MCF 10A (cell line): Measurements from ENCODE around the gene IFFO2. TPM values are rescaled to one million over a fixed set of nuclear protein-coding genes. Genes with fewer than 3 reads are reported as not detected.

Experiments used
- BruUV-seq: library from RNA; stranded (reverse); fragments of 400-500 nt; replicated peaks from 2 replicates; lab custom pipeline; 2021; lab: Mats Ljungman, UMichigan
- CTCF ChIA-PET: fragments of 300-600 bp; sonication (Branson Sonifier 250); formaldehyde crosslinking; extraction: SDS; loops from one replicate; lab custom pipeline; 2021; ENCODE audit warnings: antibody characterized with exemption, inconsistent platforms; lab: Yijun Ruan, JAX
- POLR2A ChIA-PET: fragments of 300-600, 350-650 bp; sonication (Branson Sonifier 250); formaldehyde crosslinking; extraction: SDS; loops from one replicate; lab custom pipeline; 2020; ENCODE audit warnings: antibody characterized with exemption, inconsistent platforms; lab: Yijun Ruan, JAX
- DNase-seq: peaks from one replicate; pipeline ENCODE4 v3.0.0-alpha.2; 2018; ENCODE audit not compliant: unreplicated experiment
- H3K27ac Mint-ChIP-seq: one replicate; pipeline ENCODE4 v1.8.0; 2022; ENCODE audit warnings: mild to moderate bottlenecking, low read depth, mixed read lengths; ENCODE audit not compliant: unreplicated experiment
- H3K27me3 Mint-ChIP-seq: one replicate; pipeline ENCODE4 v1.8.0; 2022; ENCODE audit warnings: mixed read lengths; ENCODE audit not compliant: insufficient read depth, unreplicated experiment
- H3K36me3 Mint-ChIP-seq: one replicate; pipeline ENCODE4 v1.8.0; 2022; ENCODE audit warnings: mild to moderate bottlenecking, moderate library complexity, mixed read lengths; ENCODE audit not compliant: insufficient read depth, unreplicated experiment
- H3K4me1 Mint-ChIP-seq: one replicate; pipeline ENCODE4 v1.8.0; 2022; ENCODE audit warnings: mixed read lengths; ENCODE audit not compliant: insufficient read depth, unreplicated experiment
- H3K4me3 Mint-ChIP-seq: one replicate; pipeline ENCODE4 v1.8.0; 2022; ENCODE audit warnings: mild to moderate bottlenecking, moderate library complexity, mixed read lengths; ENCODE audit not compliant: unreplicated experiment
- H3K9me3 Mint-ChIP-seq: one replicate; pipeline ENCODE4 v1.8.0; 2022; ENCODE audit warnings: mixed read lengths; ENCODE audit not compliant: unreplicated experiment
- CTCF ChIP-seq: fragments of 200-600 bp; IDR thresholded peaks from one replicate; pipeline ENCODE4 v1.8.0; 2022; ENCODE audit warnings: antibody characterized with exemption, mild to moderate bottlenecking; ENCODE audit not compliant: unreplicated experiment
- intact Hi-C: fragments of 100-400 bp; cut with micrococcal nuclease; formaldehyde crosslinking; loops from 2 replicates; pipeline ENCODE4 v1.14.1; 2022
- total RNA-seq: library from RNA; stranded (reverse); gene quantifications from 2 replicates; pipeline ENCODE4 v1.2.3, GENCODE V29; 2022

IFFO2 gene
- total RNA-seq, 1 experiment from 2014 or later: 21.0 TPM

- Mint-ChIP-seq H3K27me3 (no peaks in the 10 kb centered on the region), H3K9me3 (no peaks in the 10 kb centered on the region), H3K4me3 (no peak overlapping the region), H3K27ac (no peak overlapping the region), H3K4me1 (no peaks in the 10 kb centered on the region), H3K36me3 (peaks cover 51% of the 10 kb centered on the region)
- ChIA-PET POLR2A (interaction anchor here (0.9 to 1.9 kb wide), 6 partner anchors 10 to 162 kb away, joined by 3 to 15 read pairs (median 4); partner anchors contain the start of gene ALDH4A1), CTCF (interaction anchor here (0.6 to 5.1 kb wide), 24 partner anchors 8 to 471 kb away, joined by 3 to 31 read pairs (median 6); partner anchors contain the start of gene ALDH4A1)
- no TSS peak for BruUV-seq
- no peak for DNase-seq
- intact Hi-C loops: loop anchor here (2.0 kb wide), 1 partner anchor 162 kb away; no protein-coding TSS in a partner anchor
- TF ChIP-seq CTCF: no peak
These were observed 43.9 kb downstream of the IFFO2 start for GRCh38 chr1:18912550-18912949.

- TF ChIP-seq CTCF: no peak
- Mint-ChIP-seq H3K36me3 (peaks cover 52% of the 10 kb centered on the region), H3K4me1 (no peaks in the 10 kb centered on the region), H3K9me3 (no peaks in the 10 kb centered on the region), H3K27ac (no peak overlapping the region), H3K27me3 (no peaks in the 10 kb centered on the region), H3K4me3 (no peak overlapping the region)
- DNase-seq: no peak
- POLR2A ChIA-PET: interaction anchor here (1.2 to 3.4 kb wide), 4 partner anchors 14 to 164 kb away, joined by 4 to 17 read pairs (median 6); no protein-coding TSS in a partner anchor
- BruUV-seq: no TSS peak
- CTCF ChIA-PET: interaction anchor here (0.5 to 4.2 kb wide), 16 partner anchors 12 to 1583 kb away, joined by 3 to 52 read pairs (median 4); no protein-coding TSS in a partner anchor
- intact Hi-C loops: no loop called here
These were observed 47.3 kb downstream of the IFFO2 start for GRCh38 chr1:18908911-18909771.

GRCh38 chr1:18907917-18908845 lies 48.3 kb downstream of the IFFO2 start:
- ChIA-PET CTCF (interaction anchor here (0.6 to 4.2 kb wide), 28 partner anchors 8 to 1584 kb away, joined by 3 to 52 read pairs (median 6); no protein-coding TSS in a partner anchor), POLR2A (interaction anchor here (1.2 to 3.4 kb wide), 8 partner anchors 15 to 190 kb away, joined by 3 to 17 read pairs (median 5); partner anchors contain the start of gene IFFO2)
- DNase-seq: no peak
- intact Hi-C loops: loop anchor here (1.0 kb wide), 2 partner anchors 188 to 205 kb away; no protein-coding TSS in a partner anchor
- Mint-ChIP-seq H3K27ac (no peak overlapping the region), H3K36me3 (peaks cover 47% of the 10 kb centered on the region), H3K4me1 (peaks cover 6% of the 10 kb centered on the region), H3K9me3 (no peaks in the 10 kb centered on the region), H3K27me3 (no peaks in the 10 kb centered on the region), H3K4me3 (no peak overlapping the region)
- TF ChIP-seq CTCF: no peak
- no TSS peak for BruUV-seq
